ENCODE data around the gene TCF12. TPM values are rescaled to one million over a fixed set of nuclear protein-coding genes. Genes with fewer than 3 reads are reported as not detected.

Gene TCF12
- total and polyA plus RNA-seq, 2 donors (not counting 3 experiments of a cell fraction or from before 2014, with no cell fraction given) = 72.1 to 133 TPM

DNA sequence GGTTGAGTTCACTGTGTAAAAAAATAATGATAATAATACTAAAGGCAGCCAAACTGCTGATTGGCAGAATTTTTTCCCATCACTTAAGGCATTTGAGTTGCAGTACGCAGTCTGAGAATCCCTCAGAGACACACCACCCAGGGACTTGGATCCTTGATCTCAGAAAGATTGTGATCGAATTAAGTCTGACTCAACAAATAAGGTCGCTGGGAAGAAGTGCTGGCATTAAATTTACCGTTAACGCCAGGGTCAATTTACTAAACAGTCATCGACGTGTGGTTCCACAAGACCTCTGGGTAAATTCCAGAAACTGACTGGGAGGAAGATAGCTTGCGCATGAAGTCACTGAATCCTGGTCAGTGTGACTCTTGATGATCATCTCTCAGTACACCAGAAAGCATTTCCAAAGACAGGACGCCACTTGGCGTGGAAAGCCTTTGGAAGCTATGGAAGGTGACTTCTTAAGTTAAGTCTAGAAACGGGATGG lies 409.6 kb downstream of the TCF12 start:
- no peak overlapping the region for H3K4me2 ChIP-seq (ENCODE audit: insufficient read depth, low read length)

More for the DNA sequence above, 409.6 kb downstream of the TCF12 start:
- intact Hi-C loops (cut with micrococcal nuclease) = no loop called here
- Histone ChIP-seq H3K27me3 (ENCODE audit: control insufficient read depth in 2 of 2, insufficient read depth in 2 of 2, low read length in 2 of 2) (no peaks in the 10 kb centered on the region), H3K36me3 (ENCODE audit: control insufficient read depth in 2 of 2, extremely low read depth in 1 of 2, insufficient read depth in 2 of 2, low read length in 2 of 2) (no peaks in the 10 kb centered on the region), H3K4me3 (replicated peaks in 1 of 3; ENCODE audit: insufficient read depth in 1 of 3, low read depth in 1 of 3, low read length in 3 of 3) (no peak overlapping the region), H3K9me3 (replicated peaks; ENCODE audit: control insufficient read depth, insufficient read depth, low read length) (no peaks in the 10 kb centered on the region), H3K9ac (replicated peaks; ENCODE audit: extremely low read depth, insufficient read depth, low read length) (no peak overlapping the region), H4K20me1 (replicated peaks; ENCODE audit: control insufficient read depth, extremely low read depth, insufficient read depth, low read length) (no peaks in the 10 kb centered on the region), H3K9me1 (replicated peaks; ENCODE audit: control insufficient read depth, extremely low read depth, insufficient read depth, low read length) (no peaks in the 10 kb centered on the region), H2AFZ (ENCODE audit: low read depth, low read length) (no peak overlapping the region), H3K27ac (ENCODE audit: insufficient read depth, low read depth, low read length) (no peak overlapping the region), H3K79me2 (ENCODE audit: control insufficient read depth, insufficient read depth, low read length) (no peaks in the 10 kb centered on the region), H3K4me1 (ENCODE audit: control insufficient read depth, extremely low read depth, insufficient read depth, low read length) (peaks cover 9% of the 10 kb centered on the region)
- dilution Hi-C loops (cut with MboI; ENCODE audit: extremely low pct_ligation_motif_present, low sequenced_read_pairs) = loop anchor here (25.0 kb wide), 1 partner anchor 209 kb away; no protein-coding TSS in a partner anchor
- CTCF ChIA-PET = interaction anchor here (1.0 to 1.5 kb wide), 3 partner anchors 12 to 181 kb away, joined by 3 to 6 read pairs (median 3); no protein-coding TSS in a partner anchor
- DNase-seq (ENCODE audit: low read depth, low spot score) (no peak), FAIRE-seq (no peak)
- POLR2A ChIA-PET = no interaction called here
- no TSS peak for BruUV-seq (replicated peaks)
- TF ChIP-seq GATA2 (IDR thresholded peaks at IDR 0.05; ENCODE audit: insufficient read depth, insufficient read length, low read depth, low read length) (no peak), EZH2 (IDR thresholded peaks at IDR 0.05; ENCODE audit: borderline replicate concordance, low read depth, low read length, severe bottlenecking) (no peak), JUN (IDR thresholded peaks at IDR 0.05; ENCODE audit: borderline replicate concordance, insufficient read depth, insufficient read length, low read depth) (no peak), POLR2A (IDR thresholded peaks at IDR 0.05; ENCODE audit: low read depth, low read length) (no peak), FOS (IDR thresholded peaks at IDR 0.05; ENCODE audit: borderline replicate concordance, insufficient read depth, low read length) (no peak), MYC (IDR thresholded peaks at IDR 0.05; ENCODE audit: low read depth, low read length) (no peak), POLR2AphosphoS5 (IDR thresholded peaks at IDR 0.05; ENCODE audit: insufficient read depth, low read depth, low read length) (no peak)
- TF ChIP-seq, protein P1, sequence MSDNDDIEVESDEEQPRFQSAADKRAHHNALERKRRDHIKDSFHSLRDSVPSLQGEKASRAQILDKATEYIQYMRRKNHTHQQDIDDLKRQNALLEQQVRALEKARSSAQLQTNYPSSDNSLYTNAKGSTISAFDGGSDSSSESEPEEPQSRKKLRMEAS (IDR thresholded peaks at IDR 0.05; ENCODE audit: insufficient read depth, insufficient read length) = no peak
- TF ChIP-seq, protein P2, sequence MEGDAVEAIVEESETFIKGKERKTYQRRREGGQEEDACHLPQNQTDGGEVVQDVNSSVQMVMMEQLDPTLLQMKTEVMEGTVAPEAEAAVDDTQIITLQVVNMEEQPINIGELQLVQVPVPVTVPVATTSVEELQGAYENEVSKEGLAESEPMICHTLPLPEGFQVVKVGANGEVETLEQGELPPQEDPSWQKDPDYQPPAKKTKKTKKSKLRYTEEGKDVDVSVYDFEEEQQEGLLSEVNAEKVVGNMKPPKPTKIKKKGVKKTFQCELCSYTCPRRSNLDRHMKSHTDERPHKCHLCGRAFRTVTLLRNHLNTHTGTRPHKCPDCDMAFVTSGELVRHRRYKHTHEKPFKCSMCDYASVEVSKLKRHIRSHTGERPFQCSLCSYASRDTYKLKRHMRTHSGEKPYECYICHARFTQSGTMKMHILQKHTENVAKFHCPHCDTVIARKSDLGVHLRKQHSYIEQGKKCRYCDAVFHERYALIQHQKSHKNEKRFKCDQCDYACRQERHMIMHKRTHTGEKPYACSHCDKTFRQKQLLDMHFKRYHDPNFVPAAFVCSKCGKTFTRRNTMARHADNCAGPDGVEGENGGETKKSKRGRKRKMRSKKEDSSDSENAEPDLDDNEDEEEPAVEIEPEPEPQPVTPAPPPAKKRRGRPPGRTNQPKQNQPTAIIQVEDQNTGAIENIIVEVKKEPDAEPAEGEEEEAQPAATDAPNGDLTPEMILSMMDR (IDR thresholded peaks at IDR 0.05; ENCODE audit: extremely low read depth in 1 of 2, insufficient read depth in 1 of 2, low read depth in 1 of 2, low read length in 2 of 2) = no peak
